ENCODE results near the gene TIAM2.
A peak's percentile ranks its signal among the peaks of the same experiment; 100 is the strongest.
"Not testable (repeated sequence)": the region's sequence is repeated elsewhere in the genome, so short reads cannot be mapped to it uniquely, and the experiment has no call there.

Gene TIAM2

GRCh38 chr6:155171747-155172449 lies 176.8 kb downstream of the TIAM2 start:
- DNase-seq = peak; percentile 77

DNA sequence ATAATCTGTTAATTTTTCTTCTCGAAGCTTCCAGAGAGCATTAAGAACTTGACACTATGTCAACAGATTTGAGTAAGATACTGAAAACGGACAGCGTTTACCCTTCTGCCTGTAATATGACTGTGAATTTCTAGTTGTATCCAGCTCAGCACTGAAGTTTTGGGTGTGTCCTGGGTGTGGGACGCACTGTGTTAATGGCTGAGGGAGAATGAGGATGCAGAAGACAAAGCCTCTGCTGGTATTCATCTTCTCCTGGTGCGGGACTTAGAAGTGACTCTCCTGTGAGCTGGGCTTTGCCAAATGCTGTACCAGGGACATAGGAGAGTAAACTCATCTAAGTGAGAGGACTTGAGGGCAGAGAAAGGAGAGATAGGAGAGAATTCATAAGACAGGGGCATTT lies 178.4 kb downstream of the TIAM2 start:
- no peak for DNase-seq

- DNase-seq = peak; percentile 81
Observed at GRCh38 chr6:155174576-155175211, 179.6 kb downstream of the TIAM2 start.

GRCh38 chr6:155177363-155177961 lies 182.3 kb downstream of the TIAM2 start:
- peak; percentile 70 for DNase-seq

DNA sequence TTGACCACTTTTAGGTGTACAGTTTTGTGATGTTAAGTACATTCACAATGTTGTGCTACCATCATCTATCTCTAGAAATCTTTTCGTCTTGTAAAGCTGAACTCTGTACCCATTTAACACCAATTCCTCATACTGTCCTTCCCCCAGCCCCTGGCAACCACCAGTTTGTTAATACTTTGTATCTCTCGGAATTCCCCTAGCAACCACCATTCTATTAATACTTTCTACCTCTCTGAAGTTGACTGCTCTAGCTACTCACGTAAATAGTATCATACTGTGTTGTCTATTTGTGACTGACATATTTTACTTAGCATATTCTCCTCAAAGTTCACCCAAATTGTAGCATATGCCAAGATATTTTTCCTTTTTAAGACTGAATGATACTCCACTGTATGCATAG lies 186.4 kb downstream of the TIAM2 start:
- no peak for DNase-seq

- DNase-seq = no peak
Observed at GRCh38 chr6:155182103-155182502, 187.0 kb downstream of the TIAM2 start.

GRCh38 chr6:155183095-155183494 lies 188.0 kb downstream of the TIAM2 start:
- DNase-seq = no peak

DNA sequence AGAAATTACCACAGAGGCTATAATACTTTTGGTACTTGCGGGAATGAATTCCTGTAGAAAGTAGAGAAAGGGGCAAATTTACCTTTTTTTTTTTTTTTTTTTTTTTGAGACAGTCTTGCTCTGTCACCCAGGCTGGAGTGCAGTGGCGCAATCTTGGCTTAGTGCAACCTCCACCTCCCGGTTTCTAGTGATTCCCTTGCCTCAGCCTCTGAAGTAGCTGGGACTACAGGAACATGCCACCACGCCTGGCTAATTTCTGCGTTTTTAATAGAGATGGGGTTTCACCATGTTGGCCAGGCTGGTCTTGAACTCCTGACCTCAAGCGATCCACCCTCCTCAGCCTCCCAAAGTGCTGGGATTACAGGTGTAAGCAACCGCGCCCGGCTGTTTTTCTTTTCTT lies 189.9 kb downstream of the TIAM2 start:
- DNase-seq = not testable (repeated sequence)

DNA sequence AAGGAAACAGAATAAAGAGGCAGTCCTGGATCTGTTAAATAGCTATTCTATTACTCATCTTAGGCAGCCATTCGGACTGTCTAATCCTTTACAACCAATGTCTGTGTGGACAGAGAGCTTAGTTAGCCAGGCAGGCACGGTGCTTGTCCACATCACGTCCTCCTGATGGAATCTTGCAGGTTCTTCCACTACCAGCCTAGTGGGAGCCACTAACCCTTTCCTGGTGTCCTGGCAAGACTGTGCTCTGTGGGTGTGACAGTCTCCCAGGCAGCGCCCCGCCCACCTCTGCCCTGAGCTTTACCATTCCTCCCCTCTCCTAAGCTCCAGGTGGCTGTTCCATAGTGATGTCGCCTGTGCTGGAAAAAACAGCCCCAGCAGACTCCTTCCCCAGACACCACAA lies 190.4 kb downstream of the TIAM2 start:
- DNase-seq = peak; percentile 32

DNA sequence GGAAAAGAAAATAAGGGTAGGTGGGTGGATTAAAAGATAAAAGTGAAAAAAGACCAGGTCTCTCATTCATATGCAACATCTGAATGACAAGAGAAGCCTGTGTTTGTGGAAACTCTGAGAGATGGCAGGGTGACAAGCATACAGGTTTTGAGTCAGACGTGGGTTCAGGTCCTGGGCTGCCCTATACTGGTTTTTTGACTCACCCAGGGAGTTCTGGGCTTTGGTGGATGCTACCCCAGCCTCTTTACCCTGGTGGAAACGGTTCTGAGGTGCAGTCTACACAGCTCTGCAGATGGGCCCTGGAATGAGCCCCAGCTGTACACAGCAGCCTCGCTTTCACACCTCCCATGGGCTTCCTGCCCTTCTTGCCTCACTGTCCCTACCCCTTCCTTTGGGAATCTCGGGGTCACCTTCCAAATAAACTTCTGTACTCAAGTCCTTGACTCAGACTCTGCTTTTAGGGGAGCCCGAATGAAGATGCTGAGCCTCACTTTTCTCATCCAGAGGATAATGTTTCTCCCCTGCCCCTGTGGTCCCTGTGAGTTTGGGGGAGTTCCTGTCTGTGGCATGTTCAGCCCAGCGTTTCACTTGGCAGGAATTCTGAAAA lies 191.0 kb downstream of the TIAM2 start:
- DNase-seq = peak; percentile 37

GRCh38 chr6:155187106-155187505 lies 192.0 kb downstream of the TIAM2 start:
- peak; percentile 33 for DNase-seq

GRCh38 chr6:155187994-155188706 lies 193.0 kb downstream of the TIAM2 start:
- DNase-seq = peak; percentile 21

DNA sequence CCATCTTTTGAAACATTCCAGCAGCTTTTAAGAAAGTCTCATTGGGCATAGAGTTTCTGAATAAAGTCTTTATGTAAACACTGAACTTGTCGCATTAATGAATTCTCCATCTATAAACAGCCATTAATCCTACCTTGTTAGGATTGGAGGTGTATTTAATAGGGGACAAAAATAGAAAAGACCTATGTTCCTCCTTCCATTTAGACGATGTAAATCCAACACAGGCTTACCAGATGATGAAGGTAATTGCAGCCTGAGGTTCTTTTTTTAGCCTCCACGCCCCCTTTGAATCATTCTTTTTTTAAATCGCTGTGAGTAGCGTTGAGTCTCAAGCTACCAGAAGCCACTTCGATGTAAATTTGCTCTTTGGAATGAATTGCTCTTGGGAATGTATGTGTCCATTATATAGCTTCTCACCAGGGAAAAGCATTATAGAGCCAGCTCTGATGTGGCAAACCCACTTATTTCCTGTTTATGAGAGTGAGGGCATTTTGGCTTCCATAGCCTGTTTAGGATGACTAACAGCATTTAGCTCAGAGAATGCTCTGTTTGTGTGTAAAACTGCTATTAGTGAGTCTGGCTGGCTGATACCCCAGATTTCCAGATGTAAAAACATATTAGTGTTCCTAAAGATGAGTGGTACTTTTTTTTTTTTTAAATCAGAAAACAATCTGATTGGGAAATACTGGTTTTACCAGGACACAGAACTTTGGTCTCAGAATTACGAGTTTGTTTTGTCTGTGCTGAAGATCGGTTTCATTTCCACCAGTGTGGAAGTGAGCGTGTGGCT lies 193.8 kb downstream of the TIAM2 start:
- DNase-seq = peak; percentile 98

- DNase-seq = no peak
Observed at GRCh38 chr6:155190677-155191076, 195.6 kb downstream of the TIAM2 start.

GRCh38 chr6:155193526-155193925 lies 198.4 kb downstream of the TIAM2 start:
- no peak for DNase-seq

- no peak for DNase-seq
Observed at GRCh38 chr6:155194399-155194798, 199.3 kb downstream of the TIAM2 start.

DNA sequence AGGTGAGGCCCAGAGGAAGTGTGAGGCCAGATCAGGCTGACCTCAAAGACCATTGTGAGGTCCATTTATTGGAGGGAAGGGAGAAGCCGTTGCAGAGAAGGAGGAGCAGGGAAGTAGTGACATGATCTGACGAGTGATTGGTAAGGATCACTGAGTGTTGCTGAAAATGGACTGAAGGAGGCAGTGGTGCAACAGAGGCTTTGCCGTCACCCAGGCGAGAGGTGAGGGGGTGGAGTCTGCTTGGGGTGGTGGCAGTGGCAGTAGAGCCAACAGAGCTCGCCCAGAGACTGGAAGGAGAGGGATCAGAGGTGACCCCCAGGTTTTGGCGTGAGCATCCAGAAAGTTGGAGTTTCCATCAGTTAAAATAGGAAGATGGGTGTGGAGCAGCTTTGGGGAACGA lies 200.8 kb downstream of the TIAM2 start:
- DNase-seq = no peak

- no peak for DNase-seq
Observed at GRCh38 chr6:155196911-155197310, 201.8 kb downstream of the TIAM2 start.

- DNase-seq = no peak
Observed at GRCh38 chr6:155197932-155198331, 202.8 kb downstream of the TIAM2 start.

GRCh38 chr6:155200012-155200411 lies 204.9 kb downstream of the TIAM2 start:
- peak; percentile 36 for DNase-seq

- DNase-seq = peak; percentile 92
Observed at GRCh38 chr6:155201461-155202226, 206.5 kb downstream of the TIAM2 start.

DNA sequence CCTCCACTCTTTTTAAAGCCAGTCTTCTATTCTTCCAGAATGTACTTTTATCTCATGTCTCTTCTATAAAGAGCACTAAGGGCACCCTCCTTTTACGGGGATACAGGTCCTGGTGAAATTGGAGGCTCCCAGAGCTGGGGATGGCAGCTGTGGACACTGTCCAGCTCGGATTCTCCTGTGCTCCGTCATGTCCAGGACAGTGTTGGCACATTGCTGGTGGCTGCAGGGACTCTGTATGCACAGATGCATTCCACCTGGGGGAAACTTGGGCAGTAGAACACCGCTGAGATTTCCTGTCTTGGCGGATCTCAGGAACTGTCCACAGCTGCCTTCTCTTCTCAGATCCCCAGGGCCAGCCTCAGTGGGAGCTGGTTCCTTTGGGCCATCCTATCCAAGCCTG lies 212.1 kb downstream of the TIAM2 start:
- no peak for DNase-seq
